ENCODE data around the gene MRPL51. TPM values are rescaled to one million over a fixed set of nuclear protein-coding genes. Genes with fewer than 3 reads are reported as not detected.

The MRPL51 gene
- total RNA-seq, 1 donor from 2014 or later: 114 TPM

DNA sequence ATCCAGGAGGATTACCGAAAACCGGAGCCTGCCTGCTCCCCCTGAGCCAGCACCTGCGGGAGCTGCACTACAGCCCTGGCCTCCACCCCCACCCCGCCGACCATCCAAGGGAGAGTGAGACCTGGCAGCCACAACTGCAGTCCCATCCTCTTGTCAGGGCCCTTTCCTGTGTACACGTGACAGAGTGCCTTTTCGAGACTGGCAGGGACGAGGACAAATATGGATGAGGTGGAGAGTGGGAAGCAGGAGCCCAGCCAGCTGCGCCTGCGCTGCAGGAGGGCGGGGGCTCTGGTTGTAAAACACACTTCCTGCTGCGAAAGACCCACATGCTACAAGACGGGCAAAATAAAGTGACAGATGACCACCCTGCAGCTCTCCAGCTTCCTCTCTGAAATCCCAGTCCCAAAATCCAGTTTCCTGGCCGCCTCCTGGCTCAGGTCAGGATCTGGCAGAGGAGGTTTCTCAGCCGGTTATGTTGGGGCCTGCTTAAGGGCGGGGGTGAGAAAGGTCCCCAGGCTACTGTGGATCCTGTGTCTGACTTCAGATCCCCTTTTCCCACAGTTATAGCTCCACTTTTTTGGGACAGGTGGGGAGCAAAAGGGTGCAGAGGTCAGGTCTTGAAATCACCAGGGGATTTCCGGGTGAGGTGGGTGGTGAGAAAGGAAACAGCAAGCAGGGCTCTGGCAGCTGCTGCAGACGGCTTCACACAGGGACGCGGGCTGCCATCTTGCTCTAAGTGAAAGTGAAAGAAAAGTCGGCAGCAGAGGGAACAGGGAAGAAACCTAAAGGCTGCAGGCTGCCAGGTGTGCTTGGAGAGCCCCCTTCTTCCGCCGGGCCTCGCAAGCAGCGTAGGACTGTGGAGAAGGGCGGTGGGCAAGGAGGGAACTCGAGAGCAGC, 41.5 kb downstream of the MRPL51 start, which contains the start of gene TAPBPL:
TSS of gene TAPBPL (plus strand) at position 695 of the 897 bp plus-strand sequence. CDS start 207 bp downstream, outside the sequence.
- H3K27ac ChIP-seq: peak within 1 kb of the TSS; percentile 98

DNA sequence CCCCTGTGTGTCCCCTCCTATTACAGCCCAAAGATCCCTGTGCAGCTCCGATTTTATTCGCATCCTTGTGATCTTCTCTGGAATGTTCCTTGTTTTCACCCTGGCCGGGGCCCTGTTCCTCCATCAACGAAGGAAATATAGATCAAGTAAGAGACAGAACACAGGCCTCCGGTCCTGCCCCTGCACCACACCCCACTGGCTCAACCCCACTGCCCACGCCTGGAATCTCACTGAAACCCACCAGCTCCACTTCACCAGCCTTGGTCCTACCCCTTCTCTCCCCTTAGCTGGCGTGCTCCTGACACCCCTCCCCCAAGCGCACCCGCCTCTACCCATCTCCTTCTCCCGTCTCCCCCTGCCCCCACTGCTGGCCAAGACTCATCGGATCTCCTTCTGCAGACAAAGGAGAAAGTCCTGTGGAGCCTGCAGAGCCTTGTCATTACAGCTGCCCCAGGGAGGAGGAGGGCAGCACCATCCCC, 42.2 kb downstream of the MRPL51 start:
- no peaks in the 10 kb centered on the region for H3K9me3 ChIP-seq
- TF ChIP-seq, protein P1, sequence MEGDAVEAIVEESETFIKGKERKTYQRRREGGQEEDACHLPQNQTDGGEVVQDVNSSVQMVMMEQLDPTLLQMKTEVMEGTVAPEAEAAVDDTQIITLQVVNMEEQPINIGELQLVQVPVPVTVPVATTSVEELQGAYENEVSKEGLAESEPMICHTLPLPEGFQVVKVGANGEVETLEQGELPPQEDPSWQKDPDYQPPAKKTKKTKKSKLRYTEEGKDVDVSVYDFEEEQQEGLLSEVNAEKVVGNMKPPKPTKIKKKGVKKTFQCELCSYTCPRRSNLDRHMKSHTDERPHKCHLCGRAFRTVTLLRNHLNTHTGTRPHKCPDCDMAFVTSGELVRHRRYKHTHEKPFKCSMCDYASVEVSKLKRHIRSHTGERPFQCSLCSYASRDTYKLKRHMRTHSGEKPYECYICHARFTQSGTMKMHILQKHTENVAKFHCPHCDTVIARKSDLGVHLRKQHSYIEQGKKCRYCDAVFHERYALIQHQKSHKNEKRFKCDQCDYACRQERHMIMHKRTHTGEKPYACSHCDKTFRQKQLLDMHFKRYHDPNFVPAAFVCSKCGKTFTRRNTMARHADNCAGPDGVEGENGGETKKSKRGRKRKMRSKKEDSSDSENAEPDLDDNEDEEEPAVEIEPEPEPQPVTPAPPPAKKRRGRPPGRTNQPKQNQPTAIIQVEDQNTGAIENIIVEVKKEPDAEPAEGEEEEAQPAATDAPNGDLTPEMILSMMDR (IDR thresholded peaks at IDR 0.05): no peak
- H3K4me1 ChIP-seq: peaks cover 21% of the 10 kb centered on the region
- peak overlapping the region; percentile 98 for H3K27ac ChIP-seq
- DNase-seq (no peak), ATAC-seq (no peak)
- peak overlapping the region; percentile 76 for H3K4me3 ChIP-seq
- intact Hi-C loops (cut with DNase I): no loop called here
- peaks cover 19% of the 10 kb centered on the region for H3K36me3 ChIP-seq
- no peaks in the 10 kb centered on the region for H3K27me3 ChIP-seq

More for the DNA sequence above, 41.5 kb downstream of the MRPL51 start, which contains the start of gene TAPBPL:
- DNase-seq: peak; percentile 91
- peaks cover 21% of the 10 kb centered on the region for H3K4me1 ChIP-seq
- TF ChIP-seq, protein P1 (IDR thresholded peaks at IDR 0.05): no peak
- peak; percentile 93 for ATAC-seq
- H3K27me3 ChIP-seq: no peaks in the 10 kb centered on the region
- H3K4me3 ChIP-seq: peak within 1 kb of the TSS; percentile 76
- peaks cover 25% of the 10 kb centered on the region for H3K36me3 ChIP-seq
- intact Hi-C loops (cut with DNase I): no loop called here
- no peaks in the 10 kb centered on the region for H3K9me3 ChIP-seq

DNA sequence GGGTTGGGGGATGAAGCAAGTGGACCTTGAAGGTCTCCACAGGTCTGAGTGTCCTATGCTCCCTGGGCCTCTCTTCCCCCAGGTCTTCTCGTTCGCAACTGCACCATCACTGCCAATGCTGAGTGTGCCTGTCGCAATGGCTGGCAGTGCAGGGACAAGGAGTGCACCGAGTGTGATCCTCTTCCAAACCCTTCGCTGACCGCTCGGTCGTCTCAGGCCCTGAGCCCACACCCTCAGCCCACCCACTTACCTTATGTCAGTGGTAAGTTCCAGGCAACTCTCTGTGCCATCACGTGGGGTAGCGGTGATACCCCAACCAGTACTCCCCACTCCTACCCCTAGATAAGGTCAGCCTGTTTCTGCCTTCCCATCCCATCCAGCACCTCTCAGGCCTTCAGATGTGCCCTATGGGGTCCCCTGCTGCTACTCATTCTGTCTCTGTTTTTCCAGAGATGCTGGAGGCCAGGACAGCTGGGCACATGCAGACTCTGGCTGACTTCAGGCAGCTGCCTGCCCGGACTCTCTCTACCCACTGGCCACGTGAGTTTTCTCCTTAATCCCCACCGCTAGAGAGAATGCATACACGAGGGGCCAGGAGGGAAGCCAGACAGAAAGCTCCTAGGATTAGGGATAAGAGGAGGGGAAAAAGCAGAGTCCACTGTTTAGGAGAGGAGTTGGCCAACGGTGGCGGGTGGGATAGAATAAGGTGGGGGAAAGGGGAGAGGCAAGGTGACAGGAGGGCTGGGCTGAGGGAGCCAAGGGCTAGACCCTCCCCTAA, 42.8 kb downstream of the MRPL51 start:
- H3K4me3 ChIP-seq: peak overlapping the region; percentile 76
- intact Hi-C loops (cut with DNase I): no loop called here
- no peak for ATAC-seq

GRCh38 chr12:6444704-6445688, 48.1 kb downstream of the MRPL51 start, which contains the start of gene CD27:
TSS of gene CD27 (plus strand) at chr12:6444955. CDS start at chr12:6445096, 141 bp downstream.
- TF ChIP-seq, protein P1 (IDR thresholded peaks at IDR 0.05): no peak
- Histone ChIP-seq H3K9me3 (no peaks in the 10 kb centered on the region), H3K4me1 (no peaks in the 10 kb centered on the region), H3K27me3 (no peaks in the 10 kb centered on the region), H3K4me3 (peak within 1 kb of the TSS; percentile 26), H3K27ac (peak within 1 kb of the TSS; percentile 30), H3K36me3 (no peaks in the 10 kb centered on the region)
- intact Hi-C loops (cut with DNase I): no loop called here
- DNase-seq (peak; percentile 42), ATAC-seq (peak; percentile 16)

More for the DNA sequence above, 42.8 kb downstream of the MRPL51 start:
- Histone ChIP-seq H3K4me1 (peaks cover 21% of the 10 kb centered on the region), H3K36me3 (peaks cover 15% of the 10 kb centered on the region), H3K27ac (peak overlapping the region; percentile 98), H3K27me3 (no peaks in the 10 kb centered on the region), H3K9me3 (no peaks in the 10 kb centered on the region)
- TF ChIP-seq, protein P1 (IDR thresholded peaks at IDR 0.05): no peak
- DNase-seq: peak; percentile 39
